ENCODE measurements around the gene FAM114A2.

FAM114A2 gene

GRCh38 chr5:153985498-153985897 lies 53.2 kb downstream of the FAM114A2 start:
- no peak for DNase-seq (ENCODE audit: low read depth in 2 of 2)

DNA sequence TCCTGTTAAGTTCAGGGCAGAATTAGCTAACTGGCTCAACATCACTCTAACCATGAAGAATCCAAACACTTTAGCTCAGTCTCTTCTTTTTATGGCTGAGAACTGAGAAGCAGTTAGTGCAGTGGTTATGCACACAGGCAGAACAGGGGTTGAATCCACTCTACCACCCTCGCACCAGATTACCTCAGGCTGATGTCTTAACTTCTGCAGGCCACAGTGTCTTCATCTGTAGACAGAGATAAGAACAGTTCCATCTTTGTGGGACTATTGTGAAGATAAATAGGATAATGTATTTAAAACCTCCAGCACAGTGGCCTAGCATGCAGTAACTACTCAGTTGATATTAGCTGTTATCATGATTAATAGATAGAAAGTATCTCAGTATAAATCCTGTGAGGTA lies 54.8 kb downstream of the FAM114A2 start:
- no peak for DNase-seq (ENCODE audit: low read depth in 2 of 2)

- no peak for DNase-seq (ENCODE audit: low read depth in 2 of 2)
Observed at GRCh38 chr5:153981905-153982605, 56.7 kb downstream of the FAM114A2 start.

DNA sequence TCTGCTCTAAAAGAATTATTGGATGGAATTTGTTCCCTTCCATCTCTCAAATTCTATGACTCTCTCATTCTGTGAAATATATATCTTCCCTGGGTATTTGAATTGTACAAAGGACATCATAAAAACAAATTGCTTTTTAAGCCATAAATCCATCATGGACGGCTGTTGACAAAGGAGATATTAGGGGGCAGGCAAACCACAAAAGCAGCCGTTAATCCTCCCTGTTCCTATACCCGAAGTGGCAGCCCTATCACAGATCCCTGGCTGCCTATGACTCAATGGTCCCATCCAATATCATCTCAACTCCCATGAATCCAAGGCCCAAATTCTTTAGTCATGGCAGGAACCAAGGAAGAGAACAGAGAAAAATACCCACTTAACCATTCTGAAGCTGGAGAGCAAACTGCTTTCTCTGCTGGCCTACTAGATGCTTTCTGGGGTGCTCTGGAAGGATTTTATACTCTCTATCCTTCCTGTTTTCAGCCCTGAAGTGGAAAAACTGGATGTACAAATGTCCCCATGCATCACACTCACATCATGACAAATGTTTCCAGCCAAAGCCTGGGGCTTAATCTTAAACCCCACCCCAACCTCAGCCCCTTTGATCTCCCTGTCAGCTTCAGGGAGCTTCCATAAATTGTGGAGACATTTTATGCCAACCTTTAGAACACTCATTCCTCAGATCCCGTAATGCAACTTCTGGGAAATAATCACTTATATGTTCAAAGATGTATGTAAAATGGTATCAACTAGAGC lies 59.5 kb downstream of the FAM114A2 start:
- DNase-seq (ENCODE audit: low read depth in 2 of 2): no peak

- no peak for DNase-seq (ENCODE audit: low read depth in 2 of 2)
Observed at GRCh38 chr5:153974813-153975163, 63.9 kb downstream of the FAM114A2 start.

DNA sequence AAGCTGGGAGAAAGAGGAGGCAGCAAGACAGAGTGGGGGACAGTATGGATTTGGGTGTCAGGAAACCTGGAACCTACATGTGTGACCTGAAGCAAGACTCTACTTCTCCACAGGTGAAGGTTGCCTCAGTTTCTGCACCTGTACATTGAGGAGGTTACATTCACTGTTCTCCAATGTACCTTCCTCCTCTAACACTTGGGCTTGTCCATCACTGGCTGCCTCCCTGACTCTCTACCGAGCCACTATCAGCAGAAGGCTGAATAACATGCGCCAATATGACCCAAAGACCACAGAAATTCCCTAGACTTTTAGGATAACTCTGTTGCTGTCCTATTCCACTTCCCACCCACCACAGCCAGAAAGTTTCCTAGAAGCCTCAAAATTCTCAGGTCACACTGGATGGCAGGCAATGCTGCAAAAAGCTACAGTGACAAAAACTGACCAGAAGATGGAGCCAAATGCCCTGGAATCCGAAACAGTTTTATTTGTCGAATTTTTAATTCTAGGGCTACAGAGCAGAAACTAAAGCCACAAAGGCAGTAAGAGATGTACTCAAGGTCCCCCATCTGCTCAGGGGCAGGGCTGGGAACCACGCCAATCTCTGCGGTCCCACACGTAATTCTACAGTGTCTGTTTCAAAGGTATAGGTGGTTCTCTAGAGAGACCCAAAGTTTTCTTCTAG lies 64.4 kb downstream of the FAM114A2 start:
- peak; percentile 20 to 28 for DNase-seq (ENCODE audit: low read depth in 2 of 2)

DNA sequence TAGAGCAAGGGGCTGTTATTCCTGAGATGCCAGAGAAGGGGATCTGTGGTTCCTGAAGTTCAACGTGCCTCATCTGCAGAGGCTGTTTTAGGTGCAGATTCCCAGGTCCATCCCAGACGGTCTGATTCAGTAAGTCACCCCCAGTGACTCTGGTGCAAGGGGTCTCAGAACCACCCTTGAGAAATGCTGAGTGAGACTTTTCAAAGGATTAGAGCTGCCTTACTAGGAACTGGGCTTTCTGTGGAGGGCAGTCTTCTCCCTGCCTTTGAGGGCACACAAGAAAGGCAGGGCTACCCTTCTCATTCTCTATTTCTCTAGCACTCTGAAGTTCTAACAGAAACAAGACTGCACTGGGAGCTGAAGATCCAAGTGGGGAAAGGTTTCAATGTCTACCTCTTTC lies 66.5 kb downstream of the FAM114A2 start:
- DNase-seq (ENCODE audit: low read depth in 2 of 2): no peak

- no peak for DNase-seq (ENCODE audit: low read depth in 2 of 2)
Observed at GRCh38 chr5:153970496-153970895, 68.2 kb downstream of the FAM114A2 start.

GRCh38 chr5:153969563-153969895 lies 69.2 kb downstream of the FAM114A2 start:
- no peak for DNase-seq (ENCODE audit: low read depth in 2 of 2)

- DNase-seq (ENCODE audit: low read depth in 2 of 2): no peak
Observed at GRCh38 chr5:153968761-153969562, 69.7 kb downstream of the FAM114A2 start.

DNA sequence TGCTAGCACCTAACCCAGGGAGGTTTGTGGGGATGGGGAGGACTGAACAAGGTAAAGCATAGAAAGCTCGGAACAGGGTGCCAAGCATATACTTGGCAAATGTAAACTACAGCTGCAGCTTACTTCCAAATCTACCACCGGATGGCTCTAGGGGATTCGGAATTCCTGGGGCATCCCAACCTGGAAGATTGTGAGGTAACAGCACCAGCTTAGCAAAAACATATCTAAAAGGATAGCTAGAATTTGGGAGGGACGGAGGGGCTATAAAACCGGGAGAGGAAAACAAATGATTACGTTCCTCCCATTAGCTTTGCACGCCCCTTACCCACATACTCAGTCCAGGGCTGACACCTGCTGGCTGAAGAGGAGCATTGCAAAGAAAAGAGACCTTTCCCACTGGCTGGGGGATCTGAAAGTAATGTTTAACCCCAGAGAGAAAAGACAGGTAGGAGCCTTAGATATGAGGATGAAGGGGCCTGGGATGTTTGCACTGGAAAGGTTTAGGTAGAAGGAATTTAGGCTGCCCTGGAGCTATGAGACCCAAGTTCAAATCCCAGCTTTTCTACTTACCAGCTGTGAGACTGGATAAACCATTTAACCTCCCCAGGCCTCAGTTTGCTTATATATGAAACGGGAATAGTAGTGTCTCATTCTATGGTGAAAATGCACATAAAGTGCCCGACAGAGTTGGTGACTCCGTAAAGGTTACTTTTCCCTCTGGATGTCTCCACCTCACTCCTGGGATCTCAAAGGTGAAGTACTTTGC lies 73.6 kb downstream of the FAM114A2 start:
- DNase-seq (ENCODE audit: low read depth in 2 of 2): peak; percentile 44 to 56

DNA sequence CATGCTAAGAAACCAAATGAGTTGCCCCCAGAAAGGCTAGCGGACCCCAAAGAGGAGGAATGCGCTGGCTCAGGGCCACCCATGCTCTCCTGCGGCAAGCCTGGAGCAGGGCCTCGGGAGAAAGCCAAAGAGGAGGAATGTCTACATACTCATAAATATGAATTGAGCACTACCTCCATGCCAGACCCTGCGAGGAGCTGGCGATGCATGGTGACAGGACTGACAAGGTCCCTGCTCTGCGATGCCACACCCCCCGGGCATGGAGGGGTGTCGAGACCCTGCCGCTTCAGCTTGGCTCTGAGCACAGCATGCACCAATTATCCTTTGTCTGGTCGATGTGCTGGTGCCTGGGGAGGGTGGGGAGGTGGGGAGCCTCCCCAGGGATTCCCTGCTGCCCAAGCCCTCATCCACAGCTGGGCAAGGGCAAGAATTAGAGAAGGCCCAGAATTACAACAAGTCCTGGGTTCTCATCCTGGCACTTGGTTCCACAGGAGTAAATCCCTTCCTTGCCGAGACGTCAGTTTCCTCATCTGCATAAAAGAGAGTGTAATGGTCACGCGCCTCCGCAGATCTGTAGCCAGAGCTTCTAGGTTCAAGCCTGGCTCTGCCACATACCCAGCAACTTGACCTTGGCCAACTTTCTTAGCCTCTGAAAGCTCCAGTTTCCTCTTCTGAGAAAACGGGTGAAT lies 74.4 kb downstream of the FAM114A2 start:
- DNase-seq (ENCODE audit: low read depth in 2 of 2): no peak

GRCh38 chr5:153960269-153961215 lies 78.2 kb downstream of the FAM114A2 start:
- DNase-seq (ENCODE audit: low read depth in 2 of 2): peak; percentile 21 to 34

DNA sequence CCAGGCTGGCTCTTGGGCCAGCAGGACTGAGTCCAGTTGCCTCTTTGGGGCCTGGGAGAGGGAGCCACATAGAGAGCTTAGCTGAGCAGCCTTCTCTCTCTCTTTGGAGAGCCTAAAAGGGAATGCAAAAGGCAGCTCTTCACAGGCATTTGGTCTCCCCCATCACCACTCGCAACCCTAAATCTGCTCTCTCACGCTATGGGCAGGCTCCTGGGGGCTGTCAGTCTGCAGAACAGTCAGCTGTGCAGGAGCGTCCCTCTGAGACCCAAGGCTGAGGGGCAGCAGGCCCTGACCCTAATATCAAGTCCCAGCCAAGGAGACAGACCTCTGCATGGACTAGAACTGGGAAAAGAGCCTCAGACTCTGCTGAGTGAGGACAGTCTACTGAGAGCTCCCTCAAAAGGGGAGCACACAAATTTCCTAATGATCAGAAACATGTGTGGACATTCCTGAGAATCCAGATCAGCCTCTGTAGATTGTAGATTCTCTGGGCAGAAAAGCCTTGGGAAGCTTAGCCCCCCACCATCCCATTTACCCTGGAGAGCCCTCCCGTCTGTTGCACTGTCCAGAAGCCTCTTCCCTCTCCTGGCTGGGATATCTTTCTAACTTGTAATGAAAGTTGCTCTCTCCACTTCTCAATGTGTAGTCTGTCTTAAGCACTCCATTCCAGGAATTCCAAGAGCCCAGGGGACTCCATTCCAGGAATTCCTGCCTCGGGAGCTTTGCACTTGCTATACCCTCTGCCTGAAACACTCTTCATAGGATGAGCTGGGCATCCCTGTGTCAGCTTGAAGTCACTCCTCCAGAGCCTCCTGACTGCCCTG lies 79.4 kb downstream of the FAM114A2 start:
- DNase-seq (ENCODE audit: low read depth in 2 of 2): peak; percentile 83 to 85

DNA sequence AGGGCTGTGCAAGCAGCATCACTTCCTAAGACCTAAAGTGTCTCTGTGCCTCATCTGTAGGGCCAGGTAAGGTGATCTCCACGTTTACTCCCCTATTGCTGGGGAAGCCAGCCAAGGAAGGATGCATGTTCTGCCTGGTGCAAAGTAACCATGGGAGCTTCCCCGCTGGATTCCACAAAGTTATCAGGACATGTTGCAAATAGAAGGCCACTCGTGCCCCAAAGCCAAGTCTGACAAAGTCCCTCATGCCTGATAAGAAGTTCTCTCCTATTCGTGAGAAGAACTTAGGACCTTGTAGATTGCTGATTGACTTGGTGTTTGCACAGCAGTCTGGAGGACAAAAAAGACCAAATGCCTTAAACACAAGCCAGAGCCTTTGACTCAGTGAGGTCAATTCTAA lies 81.5 kb downstream of the FAM114A2 start:
- DNase-seq (ENCODE audit: low read depth in 2 of 2): no peak

DNA sequence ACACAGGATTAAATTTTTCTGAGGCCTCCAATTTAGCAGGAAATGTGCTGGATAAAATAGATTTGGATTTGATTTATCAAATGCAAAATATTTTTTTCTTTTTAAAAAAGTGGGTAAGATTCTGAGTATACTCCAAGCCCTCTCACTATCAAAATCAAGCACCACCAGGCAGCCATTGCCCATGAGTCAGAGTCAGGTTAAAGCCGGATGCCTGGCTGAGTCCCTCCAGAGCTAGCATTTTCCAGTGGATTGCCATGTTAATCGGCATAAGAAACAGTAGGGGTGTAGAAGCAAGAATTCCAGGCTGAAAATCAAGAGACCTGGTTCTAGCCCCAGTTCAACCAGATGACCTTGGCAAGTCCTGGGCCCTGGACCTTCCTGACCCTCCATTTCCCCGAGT lies 85.3 kb downstream of the FAM114A2 start:
- DNase-seq (ENCODE audit: low read depth in 2 of 2): no peak

GRCh38 chr5:153952893-153953292 lies 85.8 kb downstream of the FAM114A2 start:
- peak; percentile 48 to 50 for DNase-seq (ENCODE audit: low read depth in 2 of 2)

DNA sequence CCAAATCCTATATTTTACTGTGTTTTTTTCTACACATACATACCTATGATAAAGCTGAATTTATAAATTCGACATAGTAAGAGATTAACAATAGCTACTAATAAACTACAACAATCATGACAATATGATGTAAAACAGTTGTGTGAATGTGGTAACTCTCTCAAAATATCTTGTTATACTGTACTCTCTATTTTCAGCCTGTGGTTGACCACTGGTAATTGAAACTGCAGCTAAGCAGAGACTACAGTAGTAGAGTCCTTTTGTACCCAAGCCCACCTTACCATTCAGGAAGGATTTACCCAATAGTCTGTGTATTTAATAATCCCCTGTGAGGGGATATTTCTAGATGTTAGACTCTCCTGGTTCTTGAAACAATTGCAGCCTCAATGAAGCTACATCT lies 86.7 kb downstream of the FAM114A2 start:
- DNase-seq (ENCODE audit: low read depth in 2 of 2): no peak

DNA sequence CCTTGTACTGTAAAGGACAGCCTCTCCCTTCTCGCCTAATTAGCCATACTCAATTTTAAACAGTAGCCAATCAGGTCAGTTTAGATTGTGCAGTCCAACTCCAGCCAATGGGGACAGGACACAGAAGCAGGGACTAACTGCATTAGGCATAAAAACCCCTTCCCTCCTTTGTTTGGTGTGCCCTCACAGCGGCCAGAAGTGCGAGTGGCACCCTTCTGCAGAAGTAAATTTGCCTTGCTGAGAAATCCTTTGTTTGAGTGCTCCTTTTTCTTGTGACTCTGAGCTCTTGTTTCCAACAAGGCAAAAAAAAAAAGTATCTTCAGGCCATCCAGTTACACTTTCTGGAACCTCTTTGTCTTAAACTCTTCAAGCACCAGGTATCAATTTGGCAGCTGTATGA lies 97.4 kb downstream of the FAM114A2 start:
- DNase-seq (ENCODE audit: low read depth in 2 of 2): no peak
